PC-3 (cell line): ENCODE data around the gene GABRD.

Experiments used
- EZH2 ChIP-seq: fragments of 300-600 bp; sonication (generic); IDR thresholded peaks from one replicate; pipeline ENCODE4 v1.6.1; 2017; ENCODE audit warnings: antibody characterized with exemption, mild to moderate bottlenecking, low read length; ENCODE audit not compliant: unreplicated experiment
- TF ChIP-seq, protein P1 (sequence below): fragments of 300-600 bp; sonication (generic); conservative IDR thresholded peaks from 2 replicates; pipeline ENCODE4 v1.5.1; 2017; ENCODE audit warnings: antibody characterized with exemption, low read depth, mild to moderate bottlenecking, low read length

DNA sequence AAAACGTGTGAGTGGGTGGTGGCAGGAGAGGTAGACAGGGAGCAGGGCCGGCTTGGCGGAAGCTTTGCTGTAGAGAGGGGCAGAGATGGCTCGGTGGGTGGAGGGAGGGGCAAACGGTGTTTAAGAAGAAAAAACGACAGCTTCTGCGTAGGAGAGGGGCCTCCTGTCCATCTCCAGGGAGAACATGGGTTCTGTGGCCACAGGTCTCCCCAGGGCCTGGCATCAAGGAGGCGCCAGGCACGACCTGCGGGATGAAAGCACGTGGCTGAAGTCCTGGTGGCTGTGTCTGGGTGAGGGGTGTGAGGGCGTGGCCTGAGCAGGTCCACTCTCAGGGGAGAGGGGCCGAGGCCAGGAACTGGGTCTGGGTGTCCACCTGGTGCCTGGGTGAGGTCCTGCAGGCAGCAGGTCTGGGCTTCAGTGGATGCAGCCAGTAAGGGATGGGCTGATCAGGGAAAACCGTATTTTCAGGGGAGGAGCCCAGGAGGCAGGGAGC lies 30.1 kb downstream of the GABRD start:
- TF ChIP-seq, protein P1, sequence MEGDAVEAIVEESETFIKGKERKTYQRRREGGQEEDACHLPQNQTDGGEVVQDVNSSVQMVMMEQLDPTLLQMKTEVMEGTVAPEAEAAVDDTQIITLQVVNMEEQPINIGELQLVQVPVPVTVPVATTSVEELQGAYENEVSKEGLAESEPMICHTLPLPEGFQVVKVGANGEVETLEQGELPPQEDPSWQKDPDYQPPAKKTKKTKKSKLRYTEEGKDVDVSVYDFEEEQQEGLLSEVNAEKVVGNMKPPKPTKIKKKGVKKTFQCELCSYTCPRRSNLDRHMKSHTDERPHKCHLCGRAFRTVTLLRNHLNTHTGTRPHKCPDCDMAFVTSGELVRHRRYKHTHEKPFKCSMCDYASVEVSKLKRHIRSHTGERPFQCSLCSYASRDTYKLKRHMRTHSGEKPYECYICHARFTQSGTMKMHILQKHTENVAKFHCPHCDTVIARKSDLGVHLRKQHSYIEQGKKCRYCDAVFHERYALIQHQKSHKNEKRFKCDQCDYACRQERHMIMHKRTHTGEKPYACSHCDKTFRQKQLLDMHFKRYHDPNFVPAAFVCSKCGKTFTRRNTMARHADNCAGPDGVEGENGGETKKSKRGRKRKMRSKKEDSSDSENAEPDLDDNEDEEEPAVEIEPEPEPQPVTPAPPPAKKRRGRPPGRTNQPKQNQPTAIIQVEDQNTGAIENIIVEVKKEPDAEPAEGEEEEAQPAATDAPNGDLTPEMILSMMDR = peak; percentile 70
- no peak for TF ChIP-seq EZH2
